ENCODE results near the gene SIRT1.

SIRT1 gene

GRCh38 chr10:67839951-67840350, 44.5 kb upstream of the SIRT1 start:
- no peak for TF ChIP-seq CTCF (IDR thresholded peaks at IDR 0.05; ENCODE audit: low read depth, low read length)
- Histone ChIP-seq H3K27me3 (no peaks in the 10 kb centered on the region), H3K4me3 (ENCODE audit: low read depth, low read length) (no peak overlapping the region), H3K36me3 (no peaks in the 10 kb centered on the region), H3K4me1 (peaks cover 3% of the 10 kb centered on the region), H3K9me3 (no peaks in the 10 kb centered on the region)
- no peak for DNase-seq

DNA sequence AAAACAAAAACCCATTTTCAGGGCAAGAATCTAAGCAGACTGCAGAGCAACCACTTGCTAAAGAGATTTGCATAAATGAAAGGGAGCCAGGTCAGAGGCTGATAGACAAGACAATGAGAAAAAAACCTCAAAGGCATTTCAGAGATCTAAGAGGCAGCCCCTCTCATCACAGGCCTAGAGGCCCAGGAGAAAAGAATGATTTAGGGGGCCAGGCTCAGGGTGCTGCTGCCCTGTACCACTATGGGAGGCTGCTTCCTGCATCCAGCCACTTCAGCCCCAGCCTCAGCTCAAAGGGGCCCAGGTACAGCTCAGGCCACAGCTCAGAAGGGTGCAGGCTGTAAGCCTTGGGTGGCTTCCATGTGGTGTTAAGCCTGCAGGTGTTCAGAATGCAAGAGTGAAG, 42.7 kb upstream of the SIRT1 start:
- TF ChIP-seq CTCF (IDR thresholded peaks at IDR 0.05; ENCODE audit: low read depth, low read length): no peak
- no peaks in the 10 kb centered on the region for H3K36me3 ChIP-seq
- no peak for DNase-seq
- no peaks in the 10 kb centered on the region for H3K4me1 ChIP-seq
- no peaks in the 10 kb centered on the region for H3K9me3 ChIP-seq
- no peak overlapping the region for H3K4me3 ChIP-seq (ENCODE audit: low read depth, low read length)
- no peaks in the 10 kb centered on the region for H3K27me3 ChIP-seq

DNA sequence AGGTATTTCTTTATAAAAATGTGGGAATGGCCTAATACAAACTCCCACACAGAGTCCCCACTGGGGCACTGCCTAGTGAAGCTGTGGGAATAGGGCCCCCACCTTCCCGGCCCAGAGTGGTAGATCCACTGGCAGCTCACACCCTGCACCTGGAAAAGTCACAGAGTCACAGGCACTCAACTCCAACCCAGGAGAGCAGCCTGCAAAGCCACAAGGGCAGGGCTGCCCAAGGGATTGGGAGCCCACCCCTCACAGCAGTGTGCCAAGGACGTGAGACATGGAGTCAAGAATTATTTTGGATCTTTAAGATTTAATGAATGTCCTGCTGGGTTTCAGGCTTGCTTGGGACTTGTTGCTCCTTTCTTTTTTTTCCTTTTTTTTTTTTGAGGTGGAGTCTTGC, 41.2 kb upstream of the SIRT1 start:
- Histone ChIP-seq H3K27me3 (no peaks in the 10 kb centered on the region), H3K36me3 (no peaks in the 10 kb centered on the region), H3K4me3 (ENCODE audit: low read depth, low read length) (no peak overlapping the region), H3K4me1 (no peaks in the 10 kb centered on the region), H3K9me3 (no peaks in the 10 kb centered on the region)
- DNase-seq: no peak
- TF ChIP-seq CTCF (IDR thresholded peaks at IDR 0.05; ENCODE audit: low read depth, low read length): no peak

- Histone ChIP-seq H3K4me3 (ENCODE audit: low read depth, low read length) (peak overlapping the region; percentile 94), H3K27me3 (no peaks in the 10 kb centered on the region), H3K4me1 (no peaks in the 10 kb centered on the region), H3K36me3 (no peaks in the 10 kb centered on the region), H3K9me3 (no peaks in the 10 kb centered on the region)
- DNase-seq: peak; percentile 92
- no peak for TF ChIP-seq CTCF (IDR thresholded peaks at IDR 0.05; ENCODE audit: low read depth, low read length)
Measured at GRCh38 chr10:67849331-67850011, 35.0 kb upstream of the SIRT1 start.

- H3K9me3 ChIP-seq: no peaks in the 10 kb centered on the region
- DNase-seq: no peak
- no peaks in the 10 kb centered on the region for H3K27me3 ChIP-seq
- H3K4me3 ChIP-seq (ENCODE audit: low read depth, low read length): no peak overlapping the region
- no peaks in the 10 kb centered on the region for H3K36me3 ChIP-seq
- no peak for TF ChIP-seq CTCF (IDR thresholded peaks at IDR 0.05; ENCODE audit: low read depth, low read length)
- H3K4me1 ChIP-seq: no peaks in the 10 kb centered on the region
Measured at GRCh38 chr10:67851186-67851585, 33.3 kb upstream of the SIRT1 start.

- no peaks in the 10 kb centered on the region for H3K9me3 ChIP-seq
- no peaks in the 10 kb centered on the region for H3K27me3 ChIP-seq
- no peaks in the 10 kb centered on the region for H3K36me3 ChIP-seq
- no peak overlapping the region for H3K4me3 ChIP-seq (ENCODE audit: low read depth, low read length)
- H3K4me1 ChIP-seq: no peaks in the 10 kb centered on the region
- no peak for TF ChIP-seq CTCF (IDR thresholded peaks at IDR 0.05; ENCODE audit: low read depth, low read length)
- DNase-seq: no peak
Measured at GRCh38 chr10:67852761-67853160, 31.7 kb upstream of the SIRT1 start.
